Brain microvascular endothelial cell (primary cell): ENCODE measurements around the gene TMEM81.

Experiments
- DNase-seq: peaks from one replicate; pipeline ENCODE4 v3.0.0-alpha.2; 2020
- H3K27ac ChIP-seq: fragments of 250-450 bp; sonication (Bioruptor Pico); 2 replicates; pipeline ENCODE4 v1.5.1; 2020; ENCODE audit warnings: mild to moderate bottlenecking, moderate library complexity
- H3K27me3 ChIP-seq: fragments of 250-450 bp; sonication (Bioruptor Pico); replicated peaks from 2 replicates; pipeline ENCODE4 v1.5.1; 2020; ENCODE audit warnings: mild to moderate bottlenecking
- H3K36me3 ChIP-seq: fragments of 250-450 bp; sonication (Bioruptor Pico); replicated peaks from 2 replicates; pipeline ENCODE4 v1.5.1; 2020; ENCODE audit warnings: mild to moderate bottlenecking
- H3K4me3 ChIP-seq: 2 replicates; pipeline ENCODE4 v1.5.1; 2011; ENCODE audit warnings: low read depth, mild to moderate bottlenecking, control low read depth, low read length, moderate library complexity
- in situ Hi-C: cut with HindIII; loops from 2 replicates; pipeline ENCODE4 v1.10.0; 2017; ENCODE audit warnings: low sequenced_read_pairs, low pct_ligation_motif_present
- TF ChIP-seq, protein P1 (sequence below): IDR thresholded peaks from 2 replicates; pipeline ENCODE4 v1.5.1; 2011; ENCODE audit warnings: low read depth, mild to moderate bottlenecking, moderate library complexity, low read length, control low read depth, inconsistent platforms; ENCODE audit errors: missing control alignments

The TMEM81 gene

GRCh38 chr1:205091043-205091740, 6.9 kb upstream of the TMEM81 start:
- DNase-seq, result no peak
- in situ Hi-C loops, result no loop called here
- H3K36me3 ChIP-seq, result peaks cover 51% of the 10 kb centered on the region

GRCh38 chr1:205088341-205088740, 4.1 kb upstream of the TMEM81 start:
- H3K27me3 ChIP-seq, result no peaks in the 10 kb centered on the region
- H3K4me3 ChIP-seq, result no peak overlapping the region
- H3K27ac ChIP-seq, result no peak overlapping the region
- peaks cover 51% of the 10 kb centered on the region for H3K36me3 ChIP-seq
- in situ Hi-C loops, result no loop called here
- TF ChIP-seq, protein P1, sequence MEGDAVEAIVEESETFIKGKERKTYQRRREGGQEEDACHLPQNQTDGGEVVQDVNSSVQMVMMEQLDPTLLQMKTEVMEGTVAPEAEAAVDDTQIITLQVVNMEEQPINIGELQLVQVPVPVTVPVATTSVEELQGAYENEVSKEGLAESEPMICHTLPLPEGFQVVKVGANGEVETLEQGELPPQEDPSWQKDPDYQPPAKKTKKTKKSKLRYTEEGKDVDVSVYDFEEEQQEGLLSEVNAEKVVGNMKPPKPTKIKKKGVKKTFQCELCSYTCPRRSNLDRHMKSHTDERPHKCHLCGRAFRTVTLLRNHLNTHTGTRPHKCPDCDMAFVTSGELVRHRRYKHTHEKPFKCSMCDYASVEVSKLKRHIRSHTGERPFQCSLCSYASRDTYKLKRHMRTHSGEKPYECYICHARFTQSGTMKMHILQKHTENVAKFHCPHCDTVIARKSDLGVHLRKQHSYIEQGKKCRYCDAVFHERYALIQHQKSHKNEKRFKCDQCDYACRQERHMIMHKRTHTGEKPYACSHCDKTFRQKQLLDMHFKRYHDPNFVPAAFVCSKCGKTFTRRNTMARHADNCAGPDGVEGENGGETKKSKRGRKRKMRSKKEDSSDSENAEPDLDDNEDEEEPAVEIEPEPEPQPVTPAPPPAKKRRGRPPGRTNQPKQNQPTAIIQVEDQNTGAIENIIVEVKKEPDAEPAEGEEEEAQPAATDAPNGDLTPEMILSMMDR, result no peak
- no peak for DNase-seq

More at GRCh38 chr1:205091043-205091740, 6.9 kb upstream of the TMEM81 start:
- TF ChIP-seq, protein P1, result no peak
- H3K4me3 ChIP-seq, result no peak overlapping the region
- no peaks in the 10 kb centered on the region for H3K27me3 ChIP-seq
- H3K27ac ChIP-seq, result no peak overlapping the region

DNA sequence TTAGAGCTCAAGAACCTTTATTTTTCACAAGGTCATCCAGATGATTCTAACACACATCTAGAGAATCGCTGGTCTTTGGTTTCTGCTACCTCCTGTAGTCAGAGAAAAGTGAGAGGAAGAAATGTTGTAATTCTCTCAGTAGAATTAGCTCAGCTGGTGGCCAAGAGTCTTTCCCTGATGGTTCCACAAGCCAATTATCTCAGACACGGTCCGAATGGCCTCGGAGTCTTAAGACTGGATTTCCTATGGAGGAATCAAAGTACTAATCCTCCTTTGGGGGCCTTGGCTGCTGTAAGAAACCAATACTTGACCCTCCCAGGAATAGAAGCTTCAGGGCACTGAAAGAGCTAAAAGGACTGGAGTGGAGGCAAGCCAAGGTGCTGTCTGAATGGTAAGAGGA, 1.8 kb downstream of the TMEM81 start:
- no peak overlapping the region for H3K27ac ChIP-seq
- no peak for DNase-seq
- no peak overlapping the region for H3K4me3 ChIP-seq
- H3K27me3 ChIP-seq, result no peaks in the 10 kb centered on the region
- H3K36me3 ChIP-seq, result peaks cover 18% of the 10 kb centered on the region
- in situ Hi-C loops, result no loop called here
- TF ChIP-seq, protein P1, result no peak

- Histone ChIP-seq H3K27ac (no peak overlapping the region), H3K36me3 (no peaks in the 10 kb centered on the region), H3K27me3 (no peaks in the 10 kb centered on the region), H3K4me3 (no peak overlapping the region)
- TF ChIP-seq, protein P1, result no peak
- in situ Hi-C loops, result no loop called here
- no peak for DNase-seq
These were observed 6.3 kb downstream of the TMEM81 start for GRCh38 chr1:205077934-205078311.

- no peak overlapping the region for H3K27ac ChIP-seq
- TF ChIP-seq, protein P1, result no peak
- no peaks in the 10 kb centered on the region for H3K27me3 ChIP-seq
- in situ Hi-C loops, result no loop called here
- H3K36me3 ChIP-seq, result no peaks in the 10 kb centered on the region
- no peak for DNase-seq
- H3K4me3 ChIP-seq, result no peak overlapping the region
These were observed 6.9 kb downstream of the TMEM81 start for GRCh38 chr1:205077158-205077933.
